ENCODE data around the gene SNX5. TPM values are rescaled to one million over a fixed set of nuclear protein-coding genes. Genes with fewer than 3 reads are reported as not detected.

The SNX5 gene
- total and polyA plus RNA-seq, 2 donors (not counting 1 experiment from before 2014, with no cell fraction given): 97.8 to 128 TPM

- TF ChIP-seq EZH2 (IDR thresholded peaks at IDR 0.05; ENCODE audit: borderline replicate concordance, insufficient read depth, low read depth, low read length, poor library complexity, severe bottlenecking): no peak
- no peak for TF ChIP-seq CTCF (IDR thresholded peaks at IDR 0.05)
- peak overlapping the region in 4 of 5 experiments; percentile 18 to 99 (median 92) for H3K4me3 ChIP-seq (ENCODE audit: control extremely low read depth in 1 of 5, extremely low read depth in 1 of 5, insufficient read depth in 1 of 5, low read depth in 2 of 5, low read length in 4 of 5)
- DNase-seq: no peak
- no peak overlapping the region for H2AFZ ChIP-seq (ENCODE audit: insufficient read depth, low read depth, low read length, poor library complexity, severe bottlenecking)
- intact Hi-C loops (cut with micrococcal nuclease): no loop called here
- ChIA-PET POLR2A (interaction anchor here (0.7 kb wide), 1 partner anchor 290 kb away, joined by 4 read pairs; the partner anchor contains the start of gene RRBP1), CTCF (interaction anchor here (7.5 kb wide), 1 partner anchor 15 kb away, joined by 46 read pairs; no protein-coding TSS in a partner anchor)
- Mint-ChIP-seq H3K9me3 (ENCODE audit: insufficient read depth) (no peaks in the 10 kb centered on the region), H3K4me1 (peaks cover 59% of the 10 kb centered on the region), H3K27ac (peak overlapping the region; percentile 90), H3K4me3 (peak overlapping the region; percentile 96), H3K27me3 (no peaks in the 10 kb centered on the region)
- H3K4me1 ChIP-seq (ENCODE audit: control insufficient read depth in 2 of 2, insufficient read depth in 2 of 2, low read length in 2 of 2): peaks cover 35 to 41% of the 10 kb centered on the region in 2 donors
- ATAC-seq (ENCODE audit: low read depth): no peak
- peaks cover 0 to 24% of the 10 kb centered on the region in 2 experiments for H3K36me3 ChIP-seq (replicated peaks in 1 of 2; ENCODE audit: control extremely low read depth in 1 of 2, control insufficient read depth in 1 of 2, extremely low read depth in 1 of 2, insufficient read depth in 2 of 2, low read length in 1 of 2)
- H3K9me3 ChIP-seq (ENCODE audit: control extremely low read depth in 1 of 3, control insufficient read depth in 2 of 3, insufficient read depth in 1 of 3, low read length in 2 of 3): no peaks in the 10 kb centered on the region
- peak overlapping the region; percentile 80 for H3K4me2 ChIP-seq (replicated peaks; ENCODE audit: low read depth, low read length, poor library complexity, severe bottlenecking)
- peak overlapping the region; percentile 93 for H3K9ac ChIP-seq (ENCODE audit: low read length)
- peaks cover 85% of the 10 kb centered on the region for H3K79me2 ChIP-seq (ENCODE audit: control insufficient read depth, insufficient read depth, low read length)
- H3K27ac ChIP-seq (ENCODE audit: low read length in 2 of 2): peak overlapping the region; percentile 73 to 97
- H3K27me3 ChIP-seq (replicated peaks in 1 of 4; ENCODE audit: control extremely low read depth in 1 of 4, control insufficient read depth in 3 of 4, insufficient read depth in 4 of 4, low read length in 3 of 4): no peaks in the 10 kb centered on the region
- peaks cover 3% of the 10 kb centered on the region for H4K20me1 ChIP-seq (ENCODE audit: control insufficient read depth, insufficient read depth, low read length, poor library complexity, severe bottlenecking)
- WGBS (ENCODE audit: insufficient coverage): no CpG with 5 or more reads among the region's 2 CpGs
These were observed 3.5 kb upstream of the SNX5 start for GRCh38 chr20:17972121-17972520.

GRCh38 chr20:17971300-17972013 is 2.9 kb upstream of the SNX5 start:
- ATAC-seq (ENCODE audit: low read depth) (no peak), DNase-seq (no peak)
- Histone ChIP-seq H3K36me3 (replicated peaks in 1 of 2; ENCODE audit: control extremely low read depth in 1 of 2, control insufficient read depth in 1 of 2, extremely low read depth in 1 of 2, insufficient read depth in 2 of 2, low read length in 1 of 2) (peaks cover 0 to 20% of the 10 kb centered on the region in 2 experiments), H3K4me2 (replicated peaks; ENCODE audit: low read depth, low read length, poor library complexity, severe bottlenecking) (peak overlapping the region; percentile 80), H3K4me1 (ENCODE audit: control insufficient read depth in 2 of 2, insufficient read depth in 2 of 2, low read length in 2 of 2) (peaks cover 40 to 44% of the 10 kb centered on the region in 2 donors), H3K27me3 (replicated peaks in 1 of 4; ENCODE audit: control extremely low read depth in 1 of 4, control insufficient read depth in 3 of 4, insufficient read depth in 4 of 4, low read length in 3 of 4) (no peaks in the 10 kb centered on the region), H3K9ac (ENCODE audit: low read length) (peak overlapping the region; percentile 93), H4K20me1 (ENCODE audit: control insufficient read depth, insufficient read depth, low read length, poor library complexity, severe bottlenecking) (peaks cover 3% of the 10 kb centered on the region), H3K4me3 (ENCODE audit: control extremely low read depth in 1 of 5, extremely low read depth in 1 of 5, insufficient read depth in 1 of 5, low read depth in 2 of 5, low read length in 4 of 5) (peak overlapping the region; percentile 12 to 99 (median 97)), H3K27ac (ENCODE audit: low read length in 2 of 2) (peak overlapping the region; percentile 96 to 97), H3K9me3 (ENCODE audit: control extremely low read depth in 1 of 3, control insufficient read depth in 2 of 3, insufficient read depth in 1 of 3, low read length in 2 of 3) (no peaks in the 10 kb centered on the region), H2AFZ (ENCODE audit: insufficient read depth, low read depth, low read length, poor library complexity, severe bottlenecking) (no peak overlapping the region), H3K79me2 (ENCODE audit: control insufficient read depth, insufficient read depth, low read length) (peaks cover 85% of the 10 kb centered on the region)
- Mint-ChIP-seq H3K4me3 (peak overlapping the region; percentile 96), H3K4me1 (peaks cover 65% of the 10 kb centered on the region), H3K9me3 (ENCODE audit: insufficient read depth) (no peaks in the 10 kb centered on the region), H3K27ac (peak overlapping the region; percentile 90), H3K27me3 (no peaks in the 10 kb centered on the region)
- intact Hi-C loops (cut with micrococcal nuclease): no loop called here
- TF ChIP-seq EZH2 (IDR thresholded peaks at IDR 0.05; ENCODE audit: borderline replicate concordance, insufficient read depth, low read depth, low read length, poor library complexity, severe bottlenecking): no peak
- TF ChIP-seq CTCF (IDR thresholded peaks at IDR 0.05): no peak
- POLR2A ChIA-PET: interaction anchor here (0.7 kb wide), 1 partner anchor 289 kb away, joined by 4 read pairs; the partner anchor contains the start of gene RRBP1
- 56% methylated on average over 6 of the region's 7 CpGs for WGBS (ENCODE audit: insufficient coverage)
- CTCF ChIA-PET: interaction anchor here (0.7 to 7.5 kb wide), 6 partner anchors 14 to 289 kb away, joined by 3 to 54 read pairs (median 6); partner anchors contain the start of gene RRBP1
